PC-9 (cell line): ENCODE data around the gene KIAA1328. TPM values are rescaled to one million over a fixed set of nuclear protein-coding genes. Genes with fewer than 3 reads are reported as not detected.

ENCODE experiments used
- BruUV-seq: library from RNA; stranded (reverse); fragments of 400-500 nt; replicated peaks from 2 replicates; lab custom pipeline; 2021; lab: Mats Ljungman, UMichigan
- CTCF ChIA-PET: fragments of 300-600 bp; sonication (Branson Sonifier 250); formaldehyde crosslinking; loops from one replicate; lab custom pipeline; 2022; ENCODE audit warnings: antibody characterized with exemption; lab: Charles Lee
- POLR2A ChIA-PET: fragments of 300-600 bp; sonication (Branson Sonifier 250); formaldehyde crosslinking; loops from one replicate; lab custom pipeline; 2022; ENCODE audit warnings: antibody characterized with exemption; ENCODE audit not compliant: unreplicated experiment; lab: Charles Lee
- DNase-seq, 2 experiments: peaks; one replicate each; pipeline versions ENCODE4 v3.0.0 to v3.0.0-alpha.2; 2015 to 2022; ENCODE audit warnings: mixed read lengths in 1 of 2
- H2AFZ ChIP-seq: fragments of 200-600 bp; sonication (generic); 2 replicates; pipeline ENCODE4 v1.8.1; 2017; ENCODE audit warnings: antibody characterized with exemption
- H3F3A ChIP-seq: fragments of 200-600 bp; sonication (generic); 2 replicates; pipeline ENCODE4 v1.8.1; 2017; ENCODE audit warnings: antibody characterized with exemption, mild to moderate bottlenecking, low read depth; ENCODE audit not compliant: insufficient read depth
- H3K27ac ChIP-seq: fragments of 200-600 bp; sonication (generic); 2 replicates; pipeline ENCODE4 v1.6.1; 2016; ENCODE audit warnings: mixed run types
- H3K27me3 ChIP-seq: fragments of 200-600 bp; sonication (generic); 2 replicates; pipeline ENCODE4 v1.6.1; 2016; ENCODE audit warnings: low read depth, mixed run types; ENCODE audit not compliant: insufficient read depth
- H3K36me3 ChIP-seq: fragments of 200-600 bp; sonication (generic); 2 replicates; pipeline ENCODE4 v1.6.1; 2016; ENCODE audit warnings: low read depth, mixed run types
- H3K4me1 ChIP-seq: fragments of 200-600 bp; sonication (generic); replicated peaks from 2 replicates; pipeline ENCODE4 v1.6.1; 2016; ENCODE audit warnings: mixed run types; ENCODE audit not compliant: insufficient read depth
- H3K4me2 ChIP-seq: fragments of 200-600 bp; sonication (generic); 2 replicates; pipeline ENCODE4 v1.6.1; 2017; ENCODE audit warnings: mixed run types
- H3K4me3 ChIP-seq: fragments of 200-600 bp; sonication (generic); 2 replicates; pipeline ENCODE4 v1.6.1; 2016; ENCODE audit warnings: mixed run types
- H3K79me2 ChIP-seq: fragments of 200-600 bp; sonication (generic); 2 replicates; pipeline ENCODE4 v1.6.1; 2017; ENCODE audit warnings: low read depth, mixed run types
- H3K9me2 ChIP-seq: fragments of 200-600 bp; sonication (generic); 2 replicates; pipeline ENCODE4 v1.8.1; 2017; ENCODE audit warnings: mild to moderate bottlenecking; ENCODE audit not compliant: insufficient read depth
- H3K9me3 ChIP-seq: fragments of 200-600 bp; sonication (generic); 2 replicates; pipeline ENCODE4 v1.8.1; 2016; ENCODE audit warnings: low read depth; ENCODE audit not compliant: insufficient read depth
- H4K20me1 ChIP-seq: fragments of 200-600 bp; sonication (generic); 2 replicates; pipeline ENCODE4 v1.8.1; 2017; ENCODE audit not compliant: insufficient read depth
- CTCF ChIP-seq: fragments of 200-600 bp; sonication (generic); conservative IDR thresholded peaks from 2 replicates; pipeline ENCODE4 v1.6.1; 2017; ENCODE audit warnings: mixed run types, antibody characterized with exemption, mild to moderate bottlenecking, moderate library complexity
- EZH2 ChIP-seq: fragments of 200-600 bp; sonication (generic); IDR thresholded peaks from 2 replicates; pipeline ENCODE4 v1.8.0; 2017; ENCODE audit warnings: antibody characterized with exemption, low read depth
- intact Hi-C: fragments of 100-400 bp; cut with micrococcal nuclease; formaldehyde crosslinking; loops from one replicate; pipeline ENCODE4 v1.10.0; 2022; ENCODE audit not compliant: unreplicated experiment
- total RNA-seq: library from RNA; stranded (reverse); gene quantifications from 2 replicates; pipeline ENCODE4 v1.2.3, GENCODE V29; 2021

The KIAA1328 gene
- total RNA-seq, 1 experiment from 2014 or later, result 6.5 TPM

- BruUV-seq, result no TSS peak
- H3K36me3 ChIP-seq, result no peaks in the 10 kb centered on the region
- no peak overlapping the region for H3K4me3 ChIP-seq
- H3F3A ChIP-seq, result no peaks in the 10 kb centered on the region
- H3K27me3 ChIP-seq, result no peaks in the 10 kb centered on the region
- DNase-seq, result no peak
- no peak overlapping the region for H2AFZ ChIP-seq
- H3K9me3 ChIP-seq, result no peaks in the 10 kb centered on the region
- no peaks in the 10 kb centered on the region for H3K4me1 ChIP-seq
- H3K9me2 ChIP-seq, result no peaks in the 10 kb centered on the region
- intact Hi-C loops, result no loop called here
- H4K20me1 ChIP-seq, result no peaks in the 10 kb centered on the region
- no peak overlapping the region for H3K4me2 ChIP-seq
- ChIA-PET CTCF (no interaction called here), POLR2A (no interaction called here)
- H3K27ac ChIP-seq, result no peak overlapping the region
- no peak for TF ChIP-seq CTCF
- no peak for TF ChIP-seq EZH2
- no peaks in the 10 kb centered on the region for H3K79me2 ChIP-seq
Observed at GRCh38 chr18:36993068-36993467, 164.1 kb downstream of the KIAA1328 start.

GRCh38 chr18:37006742-37007141 lies 177.8 kb downstream of the KIAA1328 start:
- Histone ChIP-seq H3K27ac (no peak overlapping the region), H3K36me3 (no peaks in the 10 kb centered on the region), H3K9me2 (no peaks in the 10 kb centered on the region), H3K79me2 (no peaks in the 10 kb centered on the region), H3F3A (no peaks in the 10 kb centered on the region), H3K4me3 (no peak overlapping the region), H3K4me1 (no peaks in the 10 kb centered on the region), H3K9me3 (no peaks in the 10 kb centered on the region), H4K20me1 (no peaks in the 10 kb centered on the region), H3K4me2 (no peak overlapping the region), H2AFZ (no peak overlapping the region), H3K27me3 (no peaks in the 10 kb centered on the region)
- no peak for DNase-seq
- TF ChIP-seq CTCF, result no peak
- TF ChIP-seq EZH2, result no peak
- POLR2A ChIA-PET, result no interaction called here
- no TSS peak for BruUV-seq
- CTCF ChIA-PET, result no interaction called here
- intact Hi-C loops, result no loop called here

GRCh38 chr18:37012452-37012851 lies 183.5 kb downstream of the KIAA1328 start:
- intact Hi-C loops, result no loop called here
- BruUV-seq, result no TSS peak
- H3K27me3 ChIP-seq, result no peaks in the 10 kb centered on the region
- H3K4me3 ChIP-seq, result no peak overlapping the region
- no peak overlapping the region for H2AFZ ChIP-seq
- TF ChIP-seq CTCF (no peak), EZH2 (no peak)
- no peak overlapping the region for H3K27ac ChIP-seq
- no peaks in the 10 kb centered on the region for H3K9me3 ChIP-seq
- H4K20me1 ChIP-seq, result no peaks in the 10 kb centered on the region
- H3K4me2 ChIP-seq, result no peak overlapping the region
- DNase-seq, result no peak
- no peaks in the 10 kb centered on the region for H3K36me3 ChIP-seq
- H3K79me2 ChIP-seq, result no peaks in the 10 kb centered on the region
- CTCF ChIA-PET, result no interaction called here
- no peaks in the 10 kb centered on the region for H3K4me1 ChIP-seq
- POLR2A ChIA-PET, result no interaction called here
- no peaks in the 10 kb centered on the region for H3F3A ChIP-seq
- no peaks in the 10 kb centered on the region for H3K9me2 ChIP-seq
